NCI-H128 (cell line): ENCODE results near the gene IGFBPL1.

Experiments
- DNase-seq: peaks from one replicate; lab custom pipeline; 2025; ENCODE audit not compliant: unreplicated experiment; lab: John Stamatoyannopoulos, UW

IGFBPL1 gene

GRCh38 chr9:38358390-38359296 lies 65.6 kb downstream of the IGFBPL1 start:
- DNase-seq, result no peak

GRCh38 chr9:38357350-38358114 lies 66.7 kb downstream of the IGFBPL1 start:
- DNase-seq, result no peak

- no peak for DNase-seq
Measured at GRCh38 chr9:38356851-38357250, 67.4 kb downstream of the IGFBPL1 start.
